ENCODE measurements around the gene RAPGEF1. TPM values are rescaled to one million over a fixed set of nuclear protein-coding genes. Genes with fewer than 3 reads are reported as not detected.

The RAPGEF1 gene
- total and polyA plus RNA-seq, 9 of the 15 experiments (the other 6 are each of a cell fraction or from before 2014, with no cell fraction given): 0.06 to 44.1 (median 19.9) TPM

GRCh38 chr9:131635285-131635684, 104.6 kb downstream of the RAPGEF1 start (continued):
- TF ChIP-seq KDM4B (IDR thresholded peaks at IDR 0.05; ENCODE audit: borderline replicate concordance in 2 of 2, low read depth in 1 of 2) (no peak), ZNF436 (CRISPR knock-in tag; IDR thresholded peaks at IDR 0.05) (no peak), PYGO2 (tag; IDR thresholded peaks at IDR 0.05) (no peak), NCOA2 (IDR thresholded peaks at IDR 0.05; ENCODE audit: partially characterized antibody in 2 of 2) (no peak), ZFP36 (IDR thresholded peaks at IDR 0.05; ENCODE audit: low read depth, low read length, partially characterized antibody) (no peak), HLTF (IDR thresholded peaks at IDR 0.05) (no peak), ZNF140 (CRISPR knock-in tag; IDR thresholded peaks at IDR 0.05) (no peak), MIER1 (IDR thresholded peaks at IDR 0.05; ENCODE audit: low read depth) (no peak), CREM (IDR thresholded peaks at IDR 0.05; ENCODE audit: low read depth) (peak; percentile 82), CCAR2 (IDR thresholded peaks at IDR 0.05; ENCODE audit: low read depth, low read length) (no peak), MEIS2 (IDR thresholded peaks at IDR 0.05; ENCODE audit: partially characterized antibody) (peak; percentile 10), ZKSCAN8 (CRISPR knock-in tag; IDR thresholded peaks at IDR 0.05) (no peak), ZNF143 (CRISPR knock-in tag; IDR thresholded peaks at IDR 0.05) (no peak), ZNF644 (tag; IDR thresholded peaks at IDR 0.05; ENCODE audit: low read depth) (no peak), ZNF76 (CRISPR knock-in tag; IDR thresholded peaks at IDR 0.05; ENCODE audit: borderline replicate concordance) (no peak), SMAD3 (CRISPR knock-in tag; conservative IDR thresholded peaks at IDR 0.05) (no peak), JUN (IDR thresholded peaks at IDR 0.05; ENCODE audit: borderline replicate concordance, low read depth, low read length) (peak; percentile 93), JUN (CRISPR knock-in tag; IDR thresholded peaks at IDR 0.05; ENCODE audit: borderline replicate concordance) (no peak), ZNF24 (IDR thresholded peaks at IDR 0.05) (peak; percentile 96), C11orf30 (IDR thresholded peaks at IDR 0.05; ENCODE audit: low read depth) (no peak), ZNF121 (CRISPR knock-in tag; conservative IDR thresholded peaks at IDR 0.05) (no peak), SPI1 (IDR thresholded peaks at IDR 0.05; ENCODE audit: borderline replicate concordance, low read depth, low read length) (peak; percentile 65), HBP1 (CRISPR knock-in tag; IDR thresholded peaks at IDR 0.05) (no peak), RBBP5 (IDR thresholded peaks at IDR 0.05; ENCODE audit: borderline replicate concordance, insufficient read depth, low read length, poor library complexity, severe bottlenecking) (no peak), ATF7 (IDR thresholded peaks at IDR 0.05) (peak; percentile 91), EP300 (IDR thresholded peaks at IDR 0.05; ENCODE audit: low read length) (peak; percentile 79), TCF3 (CRISPR knock-in tag; IDR thresholded peaks at IDR 0.05) (peak; percentile 22; the same call in 1 of the 2 replicates)
- TF ChIP-seq, protein P1, sequence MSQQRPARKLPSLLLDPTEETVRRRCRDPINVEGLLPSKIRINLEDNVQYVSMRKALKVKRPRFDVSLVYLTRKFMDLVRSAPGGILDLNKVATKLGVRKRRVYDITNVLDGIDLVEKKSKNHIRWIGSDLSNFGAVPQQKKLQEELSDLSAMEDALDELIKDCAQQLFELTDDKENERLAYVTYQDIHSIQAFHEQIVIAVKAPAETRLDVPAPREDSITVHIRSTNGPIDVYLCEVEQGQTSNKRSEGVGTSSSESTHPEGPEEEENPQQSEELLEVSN (IDR thresholded peaks at IDR 0.05; ENCODE audit: borderline replicate concordance in 1 of 2, extremely low read depth in 1 of 2, insufficient read depth in 1 of 2, insufficient read length in 1 of 2, low read depth in 1 of 2, low read length in 1 of 2, poor library complexity in 1 of 2, severe bottlenecking in 1 of 2): no peak
